Prostate gland (tissue), 2 donors: Measurements from ENCODE around the gene KLHDC1.

ENCODE experiments used
- CTCF ChIP-seq, 4 experiments: fragments of 200-600 bp in 2 of 4; fragments of 450-650 bp in 2 of 4; sonication (generic) in 2 of 4; IDR thresholded peaks; 1 replicate in 3 of 4; 2 replicates in 1 of 4; pipeline ENCODE4 v1.5.1; 2016 to 2019; ENCODE audit warnings: antibody characterized with exemption in 4 of 4, mild to moderate bottlenecking in 2 of 4, moderate library complexity in 2 of 4
- POLR2A ChIP-seq: fragments of 450-650 bp; IDR thresholded peaks from one replicate; pipeline ENCODE4 v1.6.1; 2016; ENCODE audit warnings: antibody characterized with exemption, mild to moderate bottlenecking

DNA sequence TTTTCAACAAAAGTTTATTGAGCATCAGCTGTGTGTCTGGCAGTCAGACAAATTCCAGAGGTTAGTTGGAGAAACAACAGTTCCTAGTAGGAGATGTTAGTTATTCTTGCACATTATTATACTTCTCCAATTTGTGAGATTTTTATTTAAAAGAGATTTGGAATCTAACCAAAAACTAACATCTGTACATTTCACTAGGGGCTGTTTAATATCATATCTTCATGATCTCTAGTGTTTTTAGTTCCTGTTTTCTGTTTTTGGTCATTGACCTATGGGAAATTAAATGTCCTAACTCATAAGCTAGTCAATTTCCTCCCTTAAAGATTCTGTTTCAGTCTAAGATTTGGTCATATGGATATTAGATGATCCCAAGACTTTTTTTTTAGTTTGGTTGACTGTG, 40.9 kb downstream of the KLHDC1 start:
- TF ChIP-seq CTCF (IDR thresholded peaks at IDR 0.05) (no peak), POLR2A (no peak)
